Keratinocyte (primary cell): Measurements from ENCODE around the gene TSHZ2. TPM values are rescaled to one million over a fixed set of nuclear protein-coding genes. Genes with fewer than 3 reads are reported as not detected.

ENCODE experiments used
- DNase-seq: peaks from one replicate; pipeline ENCODE4 v3.0.0-alpha.2; 2011; ENCODE audit warnings: low read depth, missing footprints, low spot score
- FAIRE-seq: peaks from 2 replicates; lab custom pipeline; 2011; peaks lifted over from hg19 to GRCh38; lab: Jason Lieb, UNC
- H2AFZ ChIP-seq: 2 replicates; pipeline ENCODE4 v1.6.0; 2012; ENCODE audit warnings: low read length, control low read depth, inconsistent platforms; ENCODE audit not compliant: control insufficient read depth
- H3K27ac ChIP-seq: 2 replicates; pipeline ENCODE4 v1.5.1; 2011; ENCODE audit warnings: low read length; ENCODE audit not compliant: control insufficient read depth, insufficient read depth
- H3K27me3 ChIP-seq: 3 replicates; pipeline ENCODE4 v1.6.0; 2011; ENCODE audit warnings: low read length; ENCODE audit not compliant: control insufficient read depth, insufficient read depth; ENCODE audit errors: extremely low read depth
- H3K36me3 ChIP-seq, 2 experiments: 2 replicates in 1 of 2; 3 replicates in 1 of 2; pipeline ENCODE4 v1.5.1; 2011; ENCODE audit warnings: low read length in 2 of 2, mild to moderate bottlenecking in 1 of 2; ENCODE audit not compliant: control insufficient read depth in 2 of 2, insufficient read depth in 2 of 2; ENCODE audit errors: extremely low read depth in 1 of 2
- H3K4me1 ChIP-seq: 3 replicates; pipeline ENCODE4 v1.5.1; 2011; ENCODE audit warnings: low read length; ENCODE audit not compliant: control insufficient read depth, insufficient read depth; ENCODE audit errors: extremely low read depth
- H3K4me2 ChIP-seq: 3 replicates; pipeline ENCODE4 v1.6.0; 2011; ENCODE audit warnings: low read depth, low read length; ENCODE audit not compliant: control insufficient read depth, insufficient read depth; ENCODE audit errors: extremely low read depth
- H3K4me3 ChIP-seq, 3 experiments: fragments of 200-600 bp in 1 of 3; sonication (generic) in 1 of 3; 2 replicates in 2 of 3; 3 replicates in 1 of 3; pipeline ENCODE4 v1.5.1; 2011 to 2016; ENCODE audit warnings: low read length in 3 of 3, mild to moderate bottlenecking in 3 of 3, control low read depth in 2 of 3, inconsistent platforms in 1 of 3, low read depth in 1 of 3, mixed read lengths in 1 of 3, mixed run types in 1 of 3, moderate library complexity in 1 of 3; ENCODE audit not compliant: control insufficient read depth in 2 of 3, insufficient read depth in 2 of 3; ENCODE audit errors: extremely low read depth in 1 of 3
- H3K79me2 ChIP-seq: 2 replicates; pipeline ENCODE4 v1.6.0; 2012; ENCODE audit warnings: low read length; ENCODE audit not compliant: control insufficient read depth, insufficient read depth
- H3K9ac ChIP-seq: 3 replicates; pipeline ENCODE4 v1.6.0; 2011; ENCODE audit warnings: low read length; ENCODE audit not compliant: control insufficient read depth, insufficient read depth; ENCODE audit errors: extremely low read depth
- H3K9me1 ChIP-seq: 3 replicates; pipeline ENCODE4 v1.6.0; 2011; ENCODE audit warnings: low read length; ENCODE audit not compliant: control insufficient read depth, insufficient read depth; ENCODE audit errors: extremely low read depth
- H3K9me3 ChIP-seq: 2 replicates; pipeline ENCODE4 v1.5.1; 2012; ENCODE audit warnings: low read depth, low read length; ENCODE audit not compliant: control insufficient read depth
- H4K20me1 ChIP-seq: 3 replicates; pipeline ENCODE4 v1.6.0; 2011; ENCODE audit warnings: low read length; ENCODE audit not compliant: control insufficient read depth, insufficient read depth; ENCODE audit errors: extremely low read depth
- EZH2 ChIP-seq: IDR thresholded peaks from one replicate; pipeline ENCODE4 v1.6.1; 2012; ENCODE audit warnings: inconsistent platforms, mild to moderate bottlenecking, low read length, moderate library complexity
- dilution Hi-C: fragments of 300-500 bp; cut with MboI; formaldehyde crosslinking; loops from one replicate; pipeline ENCODE4 v1.7.0; 2020; ENCODE audit warnings: low sequenced_read_pairs; ENCODE audit not compliant: extremely low pct_ligation_motif_present
- polyA plus RNA-seq, 5 experiments: library from polyadenylated mRNA; depleted of rRNA in 3 of 5; stranded (reverse) in 3 of 5; stranded (forward) in 1 of 5; unstranded in 1 of 5; fragments of >200 nt; gene quantifications; 1 replicate in 1 of 5; 2 replicates in 3 of 5; 3 replicates in 1 of 5; pipeline versions ENCODE4 v1.2.1 to v1.2.3, GENCODE V29; 2011 to 2012; ENCODE audit warnings: missing spikeins in 2 of 5, low read depth in 1 of 5, low replicate concordance in 1 of 5
- TF ChIP-seq, protein P1 (sequence below), 3 experiments: IDR thresholded peaks in 1 of 3; conservative IDR thresholded peaks in 1 of 3; optimal IDR thresholded peaks in 1 of 3; 2 replicates in 2 of 3; 3 replicates in 1 of 3; pipeline versions ENCODE3 to v1.5.1; 2011; ENCODE audit warnings: low read length in 3 of 3, mild to moderate bottlenecking in 3 of 3, moderate library complexity in 2 of 3, control low read depth in 1 of 3, inconsistent platforms in 1 of 3; ENCODE audit not compliant: insufficient read depth in 2 of 3; ENCODE audit errors: extremely low read depth in 1 of 3

The TSHZ2 gene
- polyA plus RNA-seq, 1 donor (not counting 4 experiments of a cell fraction or from before 2014, with no cell fraction given) = 1.1 TPM

DNA sequence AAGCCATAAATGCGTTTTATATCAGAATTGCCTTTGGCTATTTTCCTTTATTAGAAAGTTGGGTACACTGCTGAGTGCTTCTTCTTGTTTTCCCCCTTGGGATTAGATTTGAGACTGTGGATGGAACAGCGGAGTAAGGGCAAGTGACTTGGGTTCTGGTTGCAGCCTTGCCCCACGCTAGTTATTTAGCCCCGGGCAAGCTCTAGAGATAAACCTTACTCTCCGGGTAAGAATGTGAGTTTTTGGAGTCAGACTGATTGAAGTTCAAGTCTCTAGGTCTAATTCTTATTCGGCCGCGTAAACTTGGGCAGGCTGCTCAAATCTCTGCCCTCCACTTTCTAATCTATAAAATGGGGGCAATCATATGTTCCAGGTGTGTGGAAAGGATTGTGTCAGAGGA, 8.9 kb downstream of the TSHZ2 start:
- dilution Hi-C loops = no loop called here
- no peaks in the 10 kb centered on the region for H3K36me3 ChIP-seq
- DNase-seq = no peak
- H3K27ac ChIP-seq = no peak overlapping the region
- peaks cover 7% of the 10 kb centered on the region for H3K4me1 ChIP-seq
- H3K9ac ChIP-seq = no peak overlapping the region
- no peak for FAIRE-seq
- no peak overlapping the region for H3K4me3 ChIP-seq
- no peaks in the 10 kb centered on the region for H4K20me1 ChIP-seq
- H3K27me3 ChIP-seq = no peaks in the 10 kb centered on the region
- H3K4me2 ChIP-seq = no peak overlapping the region
- TF ChIP-seq EZH2 = no peak
- TF ChIP-seq, protein P1, sequence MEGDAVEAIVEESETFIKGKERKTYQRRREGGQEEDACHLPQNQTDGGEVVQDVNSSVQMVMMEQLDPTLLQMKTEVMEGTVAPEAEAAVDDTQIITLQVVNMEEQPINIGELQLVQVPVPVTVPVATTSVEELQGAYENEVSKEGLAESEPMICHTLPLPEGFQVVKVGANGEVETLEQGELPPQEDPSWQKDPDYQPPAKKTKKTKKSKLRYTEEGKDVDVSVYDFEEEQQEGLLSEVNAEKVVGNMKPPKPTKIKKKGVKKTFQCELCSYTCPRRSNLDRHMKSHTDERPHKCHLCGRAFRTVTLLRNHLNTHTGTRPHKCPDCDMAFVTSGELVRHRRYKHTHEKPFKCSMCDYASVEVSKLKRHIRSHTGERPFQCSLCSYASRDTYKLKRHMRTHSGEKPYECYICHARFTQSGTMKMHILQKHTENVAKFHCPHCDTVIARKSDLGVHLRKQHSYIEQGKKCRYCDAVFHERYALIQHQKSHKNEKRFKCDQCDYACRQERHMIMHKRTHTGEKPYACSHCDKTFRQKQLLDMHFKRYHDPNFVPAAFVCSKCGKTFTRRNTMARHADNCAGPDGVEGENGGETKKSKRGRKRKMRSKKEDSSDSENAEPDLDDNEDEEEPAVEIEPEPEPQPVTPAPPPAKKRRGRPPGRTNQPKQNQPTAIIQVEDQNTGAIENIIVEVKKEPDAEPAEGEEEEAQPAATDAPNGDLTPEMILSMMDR (optimal IDR thresholded peaks at IDR 0.05 in 1 of 3, IDR thresholded peaks at IDR 0.05 in 1 of 3, conservative IDR thresholded peaks at IDR 0.05 in 1 of 3; ENCODE audit: extremely low read depth in 1 of 3, insufficient read depth in 2 of 3, low read length in 3 of 3) = no peak
- H3K9me3 ChIP-seq = no peaks in the 10 kb centered on the region
- H3K9me1 ChIP-seq = no peaks in the 10 kb centered on the region
- H3K79me2 ChIP-seq = no peaks in the 10 kb centered on the region
- H2AFZ ChIP-seq = no peak overlapping the region

DNA sequence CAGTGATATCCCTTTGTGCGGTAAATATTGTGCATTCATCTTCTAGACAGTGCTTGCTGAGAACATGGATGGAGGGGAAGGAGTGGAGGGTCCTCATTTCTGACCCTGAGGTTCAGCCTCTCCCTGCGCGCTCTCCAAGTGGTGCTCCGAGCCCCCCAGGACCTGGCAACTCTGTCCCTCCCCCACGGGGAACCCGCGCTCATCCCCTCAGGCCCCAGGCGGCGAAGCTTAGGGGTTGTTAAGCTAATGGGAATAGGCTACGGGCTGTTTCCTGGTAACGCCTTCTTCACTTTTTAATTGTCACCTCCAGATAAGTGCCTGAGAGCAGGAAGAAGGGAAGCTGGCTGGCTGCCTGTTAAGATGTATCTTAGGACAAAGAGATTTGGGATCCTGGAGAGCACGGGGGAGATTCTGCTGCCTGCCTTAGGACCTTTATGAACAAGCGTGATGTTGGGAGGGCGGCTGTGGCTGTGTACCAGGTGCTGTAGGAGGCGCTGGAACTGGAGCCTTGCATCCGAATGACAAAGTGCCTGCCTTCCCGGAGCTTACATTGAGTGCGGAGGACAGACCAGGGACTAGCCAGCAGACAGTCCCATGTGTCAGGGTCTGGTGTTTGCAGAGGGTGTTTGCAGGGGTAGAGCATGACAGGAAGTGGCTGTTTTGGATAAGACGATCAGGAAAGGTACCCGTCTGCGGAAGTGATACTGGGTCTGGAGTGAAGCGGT, 11.7 kb downstream of the TSHZ2 start:
- no peaks in the 10 kb centered on the region for H3K36me3 ChIP-seq
- H3K27ac ChIP-seq = no peak overlapping the region
- H3K27me3 ChIP-seq = no peaks in the 10 kb centered on the region
- H3K79me2 ChIP-seq = no peaks in the 10 kb centered on the region
- H3K4me1 ChIP-seq = peaks cover 5% of the 10 kb centered on the region
- no peak for DNase-seq
- no peak overlapping the region for H2AFZ ChIP-seq
- no peak overlapping the region for H3K4me3 ChIP-seq
- FAIRE-seq = no peak
- no peaks in the 10 kb centered on the region for H3K9me3 ChIP-seq
- TF ChIP-seq, protein P1 (optimal IDR thresholded peaks at IDR 0.05 in 1 of 3, IDR thresholded peaks at IDR 0.05 in 1 of 3, conservative IDR thresholded peaks at IDR 0.05 in 1 of 3; ENCODE audit: extremely low read depth in 1 of 3, insufficient read depth in 2 of 3, low read length in 3 of 3) = no peak
- TF ChIP-seq EZH2 = no peak
- no peaks in the 10 kb centered on the region for H4K20me1 ChIP-seq
- H3K9me1 ChIP-seq = no peaks in the 10 kb centered on the region
- no peak overlapping the region for H3K9ac ChIP-seq
- dilution Hi-C loops = no loop called here
- H3K4me2 ChIP-seq = no peak overlapping the region
